GM04503 (cell line): ENCODE measurements around the gene DYDC1.
"Not testable (repeated sequence)": the region's sequence is repeated elsewhere in the genome, so short reads cannot be mapped to it uniquely, and the experiment has no call there.

Experiments used
- DNase-seq: peaks from one replicate; pipeline ENCODE4 v3.0.0-alpha.2; 2012; ENCODE audit warnings: low read depth

Gene DYDC1

DNA sequence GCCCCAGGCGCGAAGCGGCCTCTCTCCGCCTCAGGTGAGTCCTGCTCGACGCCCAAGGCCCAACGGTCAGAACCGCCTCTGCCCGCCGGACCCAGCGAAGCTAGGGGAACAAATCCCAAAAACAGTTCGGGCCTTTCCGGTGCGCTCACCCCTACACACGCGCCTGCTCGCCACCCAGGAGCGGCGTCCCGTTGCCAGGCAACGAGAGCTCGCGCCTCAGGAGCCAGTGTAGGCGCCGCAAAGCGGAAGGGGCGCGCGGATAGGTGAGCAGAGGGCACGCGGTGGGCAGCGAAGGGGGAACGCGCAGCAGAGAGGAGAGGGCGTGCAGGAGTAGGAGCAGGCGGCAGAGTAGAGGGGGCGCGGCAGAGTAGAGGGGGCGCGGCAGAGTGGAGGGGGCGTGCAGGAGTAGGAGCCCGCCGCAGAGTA is at the start of gene DYDC1, which contains the start of gene DYDC2:
DYDC1 (minus strand) TSS at position 193 of the 426 bp plus-strand sequence. CDS start 4,154 bp downstream, outside the sequence.
DYDC2 (plus strand) TSS at position 219 of the 426 bp plus-strand sequence. CDS start 5,663 bp downstream, outside the sequence.
- no peak for DNase-seq

DNA sequence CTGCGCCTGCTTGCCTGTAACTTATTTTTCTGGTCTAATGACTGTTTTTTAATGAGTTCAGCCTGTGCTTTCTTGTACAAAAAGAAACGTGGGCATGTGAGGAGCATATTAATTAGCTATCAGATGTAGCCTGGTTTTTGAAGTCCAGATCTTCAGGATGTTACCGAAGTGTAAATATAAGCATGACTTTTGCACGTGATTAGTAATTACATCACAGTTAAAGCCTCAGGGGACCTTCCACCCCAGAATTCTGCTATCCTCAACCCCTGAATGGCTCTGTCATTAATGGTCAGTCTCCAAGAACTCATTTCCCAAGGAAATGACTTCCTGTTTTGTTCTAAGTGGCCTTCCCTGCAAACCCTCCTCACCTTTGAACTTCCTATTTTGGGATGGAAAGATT is 49.6 kb upstream of the DYDC1 start:
- DNase-seq: no peak

DNA sequence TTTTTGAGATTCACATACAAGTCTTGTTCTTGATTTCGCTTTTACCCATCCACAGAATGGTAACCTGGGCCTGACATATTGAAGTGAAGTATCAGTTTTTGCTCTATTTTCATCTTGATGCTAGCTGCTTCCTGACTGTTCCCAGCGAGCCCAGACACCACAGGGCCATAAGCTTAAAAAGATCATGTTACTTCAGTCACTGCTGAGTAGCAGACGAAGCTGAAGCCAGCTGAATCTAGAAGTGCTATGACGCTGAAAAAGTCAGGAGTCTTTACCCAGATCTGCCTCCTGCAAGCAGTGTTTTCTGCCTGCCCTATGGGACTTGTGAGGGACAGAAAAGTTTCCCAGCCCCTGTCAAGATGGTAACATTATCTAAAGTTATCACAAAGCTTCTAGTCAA is 49.1 kb upstream of the DYDC1 start:
- no peak for DNase-seq

DNA sequence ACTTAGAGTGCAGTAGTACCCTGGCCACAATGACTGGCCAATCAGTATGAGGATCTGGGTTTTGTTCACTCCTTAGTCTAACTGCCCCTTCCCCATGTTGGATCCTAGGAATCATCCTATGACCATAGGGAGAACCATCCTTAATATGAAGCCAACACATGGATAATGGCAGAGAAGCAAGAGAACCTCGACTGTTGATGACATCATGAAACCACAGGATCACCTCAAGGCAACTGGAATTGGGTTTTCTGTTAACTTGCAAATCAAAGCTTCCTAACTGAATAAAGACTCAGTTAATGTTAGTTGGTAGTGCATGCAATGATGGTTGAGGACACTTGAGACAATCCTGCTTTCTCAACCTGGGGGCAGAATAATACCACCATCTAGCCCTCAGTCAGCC is 48.5 kb upstream of the DYDC1 start:
- no peak for DNase-seq

DNA sequence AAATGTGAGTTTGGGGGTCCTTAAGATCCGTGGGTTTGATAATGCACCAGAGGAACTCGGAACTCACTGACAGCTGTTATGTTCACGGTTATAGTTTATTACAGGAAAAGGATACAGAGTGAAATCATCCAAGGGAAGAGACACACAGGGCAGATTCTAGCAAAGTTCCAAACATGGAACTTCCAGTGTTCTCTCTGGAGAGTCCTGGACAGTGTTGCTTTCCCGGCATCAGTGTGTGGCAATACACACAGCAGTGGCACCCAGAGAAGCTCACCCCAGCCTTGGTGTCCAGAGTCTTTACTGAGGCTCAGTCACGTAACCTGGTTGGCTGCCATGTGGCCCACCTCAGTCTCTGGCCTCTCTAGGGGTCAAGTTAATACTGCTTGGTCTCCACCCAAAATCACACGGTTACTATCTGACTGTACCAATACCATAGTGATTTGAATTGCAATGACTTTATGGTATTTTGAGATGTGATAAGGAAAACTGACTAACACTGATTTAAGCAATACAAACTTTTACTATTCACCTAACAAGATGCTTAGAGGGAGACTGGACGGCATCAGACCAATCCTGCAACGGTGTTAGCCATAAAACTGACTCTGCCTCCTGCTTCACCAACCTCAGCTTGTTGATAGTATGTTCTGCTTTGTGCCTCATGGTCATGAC is 43.7 kb upstream of the DYDC1 start:
- DNase-seq: no peak

DNA sequence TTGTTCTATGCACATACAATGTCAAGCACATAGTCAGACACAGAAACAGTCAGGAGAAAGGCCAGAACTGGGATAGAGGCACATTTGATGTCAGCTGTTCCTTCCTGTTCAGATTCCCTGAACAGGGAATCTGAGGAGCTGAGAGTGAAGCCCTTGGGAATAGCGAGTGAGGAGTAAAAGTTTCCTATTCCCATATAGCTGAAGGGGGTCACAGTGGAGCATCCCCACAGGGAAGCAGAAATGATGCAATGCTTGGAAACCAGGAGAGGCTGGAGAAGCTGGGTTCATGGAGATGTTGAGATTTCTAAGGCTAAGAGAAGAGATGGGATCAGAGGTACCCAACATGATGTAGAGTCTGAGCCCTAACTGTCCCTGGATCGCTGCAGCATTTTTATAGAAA is 40.5 kb upstream of the DYDC1 start:
- DNase-seq: no peak

DNA sequence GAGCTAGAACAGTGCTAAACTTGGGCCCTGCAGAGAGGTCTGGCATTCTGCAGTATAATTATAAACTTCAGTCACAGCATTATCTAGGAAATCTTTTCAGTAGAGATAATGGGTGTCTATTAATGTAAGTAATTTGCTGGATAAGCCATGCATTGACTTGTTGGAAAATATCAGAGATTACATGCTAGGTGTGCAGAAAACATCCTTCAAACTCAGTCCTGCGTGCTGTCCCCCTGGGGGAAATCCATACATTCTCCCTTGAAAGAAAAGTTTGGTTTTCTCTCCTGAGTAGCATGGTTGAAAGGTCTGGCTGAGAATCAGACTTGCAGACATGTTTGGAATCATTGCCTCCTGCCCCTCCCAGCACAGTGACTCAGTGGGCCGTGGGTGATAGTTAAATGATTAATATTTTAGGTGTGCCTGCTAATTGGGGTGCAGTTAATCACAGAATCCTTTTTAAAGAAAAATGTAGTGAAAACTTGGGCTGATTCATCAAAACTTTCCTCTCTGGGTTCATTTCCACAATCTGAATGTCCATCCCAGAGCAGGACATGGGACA is 37.9 kb upstream of the DYDC1 start:
- DNase-seq: no peak

DNA sequence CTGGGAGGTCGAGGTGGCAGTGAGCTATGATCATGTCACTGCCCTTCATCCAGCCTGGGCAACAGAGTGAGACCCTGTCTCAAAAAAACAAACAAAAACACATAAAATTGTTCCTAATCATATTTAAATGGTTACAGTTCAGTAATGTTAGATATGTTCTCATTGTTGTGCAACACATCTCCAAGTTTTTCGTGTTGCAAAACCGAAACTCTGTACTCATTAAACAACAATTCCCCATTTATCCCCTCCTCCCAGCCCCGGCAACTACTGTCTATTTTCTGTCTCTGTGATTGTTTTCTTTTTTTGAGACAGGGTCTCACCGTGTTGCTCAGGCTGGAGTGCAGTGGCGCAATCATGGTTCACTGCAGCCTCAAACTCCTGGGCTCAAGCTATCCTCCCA is 35.7 kb upstream of the DYDC1 start:
- no peak for DNase-seq

DNA sequence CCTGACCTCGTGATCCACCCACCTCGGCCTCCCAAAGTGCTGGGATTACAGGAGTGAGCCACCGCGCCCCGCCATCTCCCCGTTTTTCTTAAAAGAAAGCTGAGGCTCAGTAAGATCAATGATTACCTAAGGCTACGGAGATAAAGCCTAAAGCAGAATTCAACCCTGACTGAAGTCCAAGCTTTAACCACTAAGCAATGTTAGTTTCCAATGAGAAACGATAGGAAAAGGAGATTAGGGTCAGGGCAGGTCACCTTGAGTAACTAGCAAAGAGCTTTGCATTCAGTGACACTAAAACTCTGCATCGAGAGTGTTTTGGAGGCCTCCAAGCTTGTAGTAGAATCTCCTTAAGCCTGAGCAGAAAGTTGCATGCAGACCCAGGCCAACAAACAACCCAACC is 34.2 kb upstream of the DYDC1 start:
- DNase-seq: no peak

DNA sequence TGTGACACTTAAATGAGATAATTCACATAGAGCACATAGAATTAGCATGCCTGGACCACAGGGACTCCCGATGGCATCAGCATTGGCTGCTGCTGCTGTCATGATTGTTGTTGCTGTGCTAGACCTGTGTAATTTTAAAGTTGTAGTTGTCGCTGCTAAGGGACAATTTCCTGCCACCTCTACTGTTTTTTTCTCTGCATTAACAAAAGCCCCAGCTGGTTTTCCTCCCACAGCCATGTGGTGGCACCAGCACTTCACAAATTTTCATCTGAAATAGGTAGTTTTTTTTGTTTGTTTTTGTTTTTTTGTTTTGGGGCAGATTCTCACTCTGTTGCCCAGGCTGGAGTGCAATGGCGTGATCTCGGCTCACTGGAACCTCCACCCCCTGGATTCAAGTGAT is 26.4 kb upstream of the DYDC1 start:
- DNase-seq: no peak

DNA sequence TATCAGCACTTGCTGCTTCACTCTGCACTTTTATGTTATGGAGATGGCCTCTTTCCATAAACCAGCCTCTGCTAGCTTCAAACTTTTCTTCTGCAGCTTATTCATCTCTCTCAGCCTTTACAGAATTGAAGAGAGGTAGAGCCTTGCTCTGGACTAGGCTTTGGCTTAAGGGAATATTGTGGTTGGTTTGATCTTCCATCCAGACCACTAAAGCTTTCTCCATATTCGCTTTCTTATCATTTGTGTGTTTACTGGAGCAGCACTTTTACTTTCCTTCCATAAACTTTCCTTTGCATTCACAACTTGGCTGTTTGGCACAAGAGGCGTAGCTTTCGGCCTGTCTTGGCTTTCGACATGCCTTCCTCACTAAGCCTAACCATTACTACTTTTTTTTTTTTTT is 23.6 kb upstream of the DYDC1 start:
- DNase-seq: no peak

DNA sequence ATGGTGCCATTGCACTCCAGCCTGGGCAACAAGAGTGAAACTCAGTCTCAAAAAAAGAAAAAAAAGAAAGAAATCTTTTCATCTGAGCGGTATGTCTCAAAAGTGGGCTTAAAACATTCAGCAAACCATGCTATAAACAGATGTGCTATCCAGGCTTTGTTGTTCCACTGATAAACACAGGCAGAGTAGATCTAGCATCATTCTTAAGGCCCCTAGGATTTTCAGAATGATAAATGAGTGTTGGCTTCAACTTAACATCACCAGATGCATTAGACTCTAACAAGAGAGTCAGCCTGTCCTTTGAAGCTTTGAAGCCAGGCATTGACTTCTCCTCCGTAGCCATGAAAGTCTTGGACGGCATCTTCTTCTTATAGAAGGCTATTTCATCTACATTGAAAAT is 23.1 kb upstream of the DYDC1 start:
- DNase-seq: no peak

DNA sequence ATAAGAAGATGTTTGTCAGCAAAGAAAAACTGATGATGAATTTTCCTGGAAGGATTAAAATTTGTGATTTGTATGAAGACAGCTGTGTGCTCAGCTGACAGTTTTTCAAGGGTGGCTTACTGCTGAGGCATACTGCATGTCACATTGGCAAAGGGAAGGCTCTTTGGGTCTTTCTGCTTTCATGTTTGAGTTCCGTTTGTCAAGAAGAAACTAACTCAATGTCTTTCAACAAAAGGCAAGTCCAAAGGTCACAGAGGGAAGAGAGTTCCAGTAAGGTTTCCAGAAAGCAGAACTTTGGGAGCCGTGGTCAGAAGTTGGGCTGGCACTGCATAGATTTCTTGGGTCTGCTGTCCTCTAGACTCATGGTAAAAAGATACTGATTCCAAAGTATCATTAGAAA is 16.9 kb upstream of the DYDC1 start:
- DNase-seq: no peak

DNA sequence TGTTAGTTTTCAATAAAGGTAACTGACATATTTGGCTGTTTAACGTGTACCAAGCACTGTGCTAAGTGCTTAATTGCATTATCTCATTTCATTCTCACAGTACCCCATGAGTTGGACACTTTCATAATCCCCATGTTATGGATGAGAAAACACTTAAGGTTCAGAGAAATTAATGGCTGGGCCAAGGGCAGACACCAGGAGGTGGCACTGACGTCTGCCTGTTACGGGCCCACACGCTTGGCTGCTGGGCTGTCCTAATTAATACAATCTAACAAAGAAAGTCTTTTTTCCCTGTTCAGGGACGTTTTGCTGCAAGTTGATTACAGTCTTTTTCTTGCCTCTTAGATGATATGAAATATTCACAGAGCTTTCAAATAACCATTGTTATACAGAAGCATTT is 16.1 kb upstream of the DYDC1 start:
- DNase-seq: no peak

DNA sequence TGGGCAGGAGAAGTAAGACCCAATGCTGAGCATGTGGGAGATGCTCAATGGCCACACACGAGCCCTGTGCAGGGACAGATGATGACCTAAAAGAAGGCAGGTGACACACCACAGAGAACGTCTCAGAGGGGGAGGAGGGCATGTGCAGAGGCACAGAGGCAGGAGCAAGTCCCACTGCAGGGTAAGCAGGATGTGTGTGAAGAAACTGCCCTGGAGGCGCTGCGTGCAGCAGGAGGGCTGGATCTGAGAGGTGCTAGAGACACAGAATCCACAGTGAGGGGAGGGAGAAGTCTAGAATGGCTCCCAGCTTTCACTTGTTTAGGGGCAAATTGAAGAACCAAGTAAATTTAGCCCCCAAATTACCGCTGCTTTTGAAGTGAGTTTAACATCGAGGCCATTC is 14.9 kb upstream of the DYDC1 start:
- DNase-seq: no peak

DNA sequence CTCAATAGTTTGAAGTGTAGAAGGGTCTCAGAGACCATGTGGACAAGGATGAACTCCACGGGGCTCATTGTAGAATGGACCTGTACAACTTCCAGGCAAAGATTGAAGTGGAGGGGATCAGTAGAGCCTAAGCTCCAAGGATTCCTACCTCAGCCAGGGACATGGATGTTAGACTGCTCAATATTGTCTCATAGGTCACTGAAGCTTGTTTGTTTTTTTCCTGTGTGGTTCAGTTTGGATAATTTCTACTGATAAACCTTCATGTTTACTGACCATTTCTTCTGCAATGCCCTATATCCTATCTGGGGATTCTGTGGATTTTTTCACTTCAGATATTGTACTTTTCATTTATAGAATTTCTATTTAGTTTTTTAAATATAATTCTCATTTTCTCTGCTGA is 9.0 kb upstream of the DYDC1 start:
- no peak for DNase-seq

DNA sequence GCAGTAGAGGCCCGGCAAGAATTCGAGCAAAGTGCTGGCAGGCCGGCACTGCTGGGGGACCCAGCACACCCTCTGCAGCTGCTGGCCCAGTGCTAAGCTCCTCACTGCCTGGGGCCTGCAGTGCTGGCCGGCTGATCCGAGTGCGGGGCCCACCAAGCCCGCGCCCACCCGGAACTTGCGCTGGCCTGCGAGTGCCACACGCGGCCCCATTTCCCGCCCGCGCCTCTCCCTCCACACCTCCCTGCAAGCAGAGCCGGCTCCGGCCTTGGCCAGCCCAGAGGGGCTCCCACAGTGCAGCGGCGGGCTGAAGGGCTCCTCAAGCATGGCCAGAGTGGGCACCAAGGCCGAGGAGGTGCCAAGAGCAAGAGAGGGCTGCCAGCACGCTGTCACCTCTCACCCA is 3.1 kb upstream of the DYDC1 start:
- no peak for DNase-seq

DNA sequence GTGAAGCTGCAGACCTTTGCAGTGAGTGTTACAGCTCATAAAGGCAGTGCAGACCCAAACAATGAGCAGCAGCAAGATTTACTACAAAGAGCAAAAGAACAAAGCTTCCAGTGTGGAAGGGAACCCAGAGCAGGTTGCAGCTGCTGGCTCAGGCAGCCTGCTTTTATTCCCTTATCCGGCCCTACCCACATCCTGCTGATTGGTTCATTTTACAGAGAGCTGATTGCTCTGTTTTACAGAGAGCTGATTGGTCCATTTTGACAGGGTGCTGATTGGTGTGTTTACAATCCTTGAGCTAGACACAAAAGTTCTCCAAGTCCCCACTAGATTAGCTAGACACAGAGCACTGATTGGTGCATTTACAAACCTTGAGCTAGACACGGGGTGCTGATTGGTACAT is 2.4 kb upstream of the DYDC1 start:
- DNase-seq: not testable (repeated sequence)

DNA sequence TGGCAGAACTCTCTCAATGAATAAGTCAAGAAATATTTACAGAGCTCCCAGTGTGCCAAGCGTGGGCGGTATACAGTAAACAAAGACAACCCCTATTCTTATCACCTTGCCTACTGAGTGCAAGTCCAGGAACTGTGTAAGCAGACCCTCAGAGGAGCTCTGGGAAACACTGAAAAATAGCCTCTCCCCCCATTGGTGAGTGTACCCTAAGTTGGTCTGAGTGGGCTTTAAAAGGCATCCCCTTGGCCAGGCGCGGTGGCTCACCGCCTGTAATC is 1.2 kb upstream of the DYDC1 start:
- DNase-seq: no peak

DNA sequence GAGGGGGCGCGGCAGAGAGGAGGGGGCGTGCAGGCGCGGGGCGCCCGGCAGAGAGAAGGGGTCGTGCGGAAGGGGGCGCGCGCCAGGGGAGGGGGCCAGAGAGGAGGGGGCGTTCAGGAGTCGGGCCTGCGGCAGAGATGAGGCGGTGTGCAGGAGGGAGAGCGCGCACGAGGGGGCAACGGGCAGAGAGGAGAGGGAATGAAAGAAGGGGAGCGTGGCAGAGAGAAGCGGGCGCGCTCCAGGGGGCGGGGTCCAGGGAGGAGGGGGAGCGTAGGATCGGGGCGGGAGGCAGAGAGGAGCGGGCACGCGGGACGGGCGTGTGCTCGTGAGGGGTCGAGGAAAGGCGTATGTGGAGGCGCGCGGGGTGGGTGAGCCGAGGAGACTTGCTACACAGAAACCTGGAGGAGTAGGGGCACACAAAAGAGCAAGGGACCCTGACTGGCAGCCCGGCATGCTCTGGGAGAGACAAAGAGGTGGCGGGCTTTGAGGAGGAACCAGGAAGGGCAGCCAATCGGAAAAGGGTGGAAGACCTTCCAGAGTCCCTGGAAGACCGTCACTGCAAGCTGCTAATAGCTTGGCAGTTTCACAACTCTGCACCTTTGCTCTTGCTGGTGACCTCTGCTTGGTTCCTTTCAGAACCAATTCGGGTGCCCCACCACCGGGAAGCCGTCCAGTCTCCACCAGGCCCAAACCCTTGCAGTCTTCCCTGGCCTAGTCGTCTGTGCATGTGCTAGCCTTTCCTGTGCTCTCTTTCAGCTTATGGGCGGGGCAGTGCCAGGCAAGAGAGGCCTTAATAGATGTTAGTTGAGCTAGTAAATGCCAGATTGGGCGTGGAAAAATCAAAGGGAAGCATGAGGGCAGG is 665 bp upstream of the DYDC1 start:
- no peak for DNase-seq

DNA sequence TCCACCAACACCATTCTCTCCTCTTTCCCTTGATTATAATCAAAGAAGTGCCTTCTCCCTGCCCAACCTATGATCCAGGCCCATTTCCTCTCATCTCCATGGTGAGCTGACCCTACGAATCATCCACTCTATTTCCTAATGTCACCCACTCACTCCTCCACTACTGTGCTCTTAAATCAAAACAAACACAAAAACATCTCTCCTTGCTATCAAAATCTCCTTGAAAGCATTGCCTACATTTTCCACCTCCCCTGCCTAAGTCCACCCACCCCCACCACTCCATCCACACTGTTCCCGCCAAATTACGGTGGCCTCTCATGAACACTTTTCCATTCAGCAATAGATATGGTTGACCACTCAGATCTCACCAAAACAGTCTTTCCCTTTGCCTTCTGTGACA is 5.3 kb downstream of the DYDC1 start:
- DNase-seq: no peak

DNA sequence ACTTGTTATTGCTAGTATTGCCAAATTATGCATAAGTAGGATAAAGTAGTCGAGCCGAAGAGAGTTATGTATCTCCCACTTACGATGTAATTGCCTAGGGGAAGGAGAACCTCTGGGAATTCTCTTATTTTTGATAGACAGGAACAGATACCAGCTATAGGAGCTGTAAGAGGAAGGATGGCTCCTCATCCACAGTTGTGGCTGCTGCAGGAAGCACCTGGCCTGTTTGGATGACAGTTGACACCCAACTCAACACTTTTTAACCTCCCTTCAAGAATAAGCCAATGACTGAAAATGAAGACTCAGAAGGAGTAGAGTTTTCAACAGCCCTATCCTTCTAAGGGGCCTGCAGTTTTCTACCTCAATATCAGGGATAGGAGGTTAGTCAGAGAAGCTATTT is 6.3 kb downstream of the DYDC1 start:
- DNase-seq: no peak

DNA sequence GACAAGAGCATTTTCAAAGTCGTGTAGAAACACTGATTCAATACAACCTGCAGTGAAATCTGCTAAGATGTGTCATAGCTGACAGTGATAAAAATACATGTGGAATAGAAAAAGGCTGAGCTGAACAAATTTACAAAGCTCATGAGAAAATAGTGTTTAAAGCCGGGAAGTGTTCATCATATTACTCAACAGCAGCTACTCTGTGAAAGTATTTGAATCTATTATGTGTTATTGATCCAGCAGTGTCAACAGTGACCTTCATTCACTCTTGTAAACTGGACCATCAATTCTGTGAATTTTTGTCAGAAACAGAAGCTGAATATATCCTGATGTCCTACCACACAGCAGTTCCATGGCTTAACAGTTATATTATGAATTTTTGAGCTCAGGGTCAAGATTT is 11.6 kb downstream of the DYDC1 start:
- DNase-seq: no peak

DNA sequence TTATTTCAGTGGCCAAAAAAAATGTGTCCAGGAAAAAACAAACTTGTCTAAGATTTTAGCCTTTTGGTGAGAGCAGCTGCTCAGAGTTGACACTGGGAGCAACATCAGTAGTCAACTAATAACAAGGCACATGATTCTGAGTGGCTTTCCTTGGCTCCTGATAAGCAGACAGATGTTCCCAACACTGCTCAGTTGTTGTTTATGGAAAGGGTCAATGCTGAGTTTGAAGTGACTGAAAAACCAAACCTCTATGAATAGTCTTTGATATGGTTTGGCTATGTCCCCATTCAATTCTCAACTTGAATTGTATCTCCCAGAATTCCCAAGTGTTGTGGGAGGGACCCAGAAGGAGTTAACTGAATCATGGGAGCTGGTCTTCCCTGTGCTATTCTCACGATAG is 12.3 kb downstream of the DYDC1 start:
- DNase-seq: no peak
